PC-9 (cell line): ENCODE measurements around the gene CEP68. TPM values are rescaled to one million over a fixed set of nuclear protein-coding genes. Genes with fewer than 3 reads are reported as not detected.

Experiments
- BruUV-seq: library from RNA; stranded (reverse); fragments of 400-500 nt; replicated peaks from 2 replicates; lab custom pipeline; 2021; lab: Mats Ljungman, UMichigan
- CTCF ChIA-PET: fragments of 300-600 bp; sonication (Branson Sonifier 250); formaldehyde crosslinking; loops from one replicate; lab custom pipeline; 2022; ENCODE audit warnings: antibody characterized with exemption; lab: Charles Lee
- POLR2A ChIA-PET: fragments of 300-600 bp; sonication (Branson Sonifier 250); formaldehyde crosslinking; loops from one replicate; lab custom pipeline; 2022; ENCODE audit warnings: antibody characterized with exemption; ENCODE audit not compliant: unreplicated experiment; lab: Charles Lee
- DNase-seq, 2 experiments: peaks; one replicate each; pipeline versions ENCODE4 v3.0.0 to v3.0.0-alpha.2; 2015 to 2022; ENCODE audit warnings: mixed read lengths in 1 of 2
- H2AFZ ChIP-seq: fragments of 200-600 bp; sonication (generic); 2 replicates; pipeline ENCODE4 v1.8.1; 2017; ENCODE audit warnings: antibody characterized with exemption
- H3F3A ChIP-seq: fragments of 200-600 bp; sonication (generic); 2 replicates; pipeline ENCODE4 v1.8.1; 2017; ENCODE audit warnings: antibody characterized with exemption, mild to moderate bottlenecking, low read depth; ENCODE audit not compliant: insufficient read depth
- H3K27ac ChIP-seq: fragments of 200-600 bp; sonication (generic); 2 replicates; pipeline ENCODE4 v1.6.1; 2016; ENCODE audit warnings: mixed run types
- H3K27me3 ChIP-seq: fragments of 200-600 bp; sonication (generic); 2 replicates; pipeline ENCODE4 v1.6.1; 2016; ENCODE audit warnings: low read depth, mixed run types; ENCODE audit not compliant: insufficient read depth
- H3K36me3 ChIP-seq: fragments of 200-600 bp; sonication (generic); 2 replicates; pipeline ENCODE4 v1.6.1; 2016; ENCODE audit warnings: low read depth, mixed run types
- H3K4me1 ChIP-seq: fragments of 200-600 bp; sonication (generic); replicated peaks from 2 replicates; pipeline ENCODE4 v1.6.1; 2016; ENCODE audit warnings: mixed run types; ENCODE audit not compliant: insufficient read depth
- H3K4me2 ChIP-seq: fragments of 200-600 bp; sonication (generic); 2 replicates; pipeline ENCODE4 v1.6.1; 2017; ENCODE audit warnings: mixed run types
- H3K4me3 ChIP-seq: fragments of 200-600 bp; sonication (generic); 2 replicates; pipeline ENCODE4 v1.6.1; 2016; ENCODE audit warnings: mixed run types
- H3K79me2 ChIP-seq: fragments of 200-600 bp; sonication (generic); 2 replicates; pipeline ENCODE4 v1.6.1; 2017; ENCODE audit warnings: low read depth, mixed run types
- H3K9me2 ChIP-seq: fragments of 200-600 bp; sonication (generic); 2 replicates; pipeline ENCODE4 v1.8.1; 2017; ENCODE audit warnings: mild to moderate bottlenecking; ENCODE audit not compliant: insufficient read depth
- H3K9me3 ChIP-seq: fragments of 200-600 bp; sonication (generic); 2 replicates; pipeline ENCODE4 v1.8.1; 2016; ENCODE audit warnings: low read depth; ENCODE audit not compliant: insufficient read depth
- H4K20me1 ChIP-seq: fragments of 200-600 bp; sonication (generic); 2 replicates; pipeline ENCODE4 v1.8.1; 2017; ENCODE audit not compliant: insufficient read depth
- EZH2 ChIP-seq: fragments of 200-600 bp; sonication (generic); IDR thresholded peaks from 2 replicates; pipeline ENCODE4 v1.8.0; 2017; ENCODE audit warnings: antibody characterized with exemption, low read depth
- intact Hi-C: fragments of 100-400 bp; cut with micrococcal nuclease; formaldehyde crosslinking; loops from one replicate; pipeline ENCODE4 v1.10.0; 2022; ENCODE audit not compliant: unreplicated experiment
- total RNA-seq: library from RNA; stranded (reverse); gene quantifications from 2 replicates; pipeline ENCODE4 v1.2.3, GENCODE V29; 2021
- TF ChIP-seq, protein P1 (sequence below): fragments of 200-600 bp; sonication (generic); conservative IDR thresholded peaks from 2 replicates; pipeline ENCODE4 v1.6.1; 2017; ENCODE audit warnings: mixed run types, antibody characterized with exemption, mild to moderate bottlenecking, moderate library complexity

The CEP68 gene
- total RNA-seq, 1 experiment from 2014 or later = 10.8 TPM

- intact Hi-C loops = loop anchor here (5.0 kb wide), 1 partner anchor 168 kb away; the partner anchor contains the start of gene ACTR2
Observed at GRCh38 chr2:65059071-65059470, 2.9 kb downstream of the CEP68 start.

DNA sequence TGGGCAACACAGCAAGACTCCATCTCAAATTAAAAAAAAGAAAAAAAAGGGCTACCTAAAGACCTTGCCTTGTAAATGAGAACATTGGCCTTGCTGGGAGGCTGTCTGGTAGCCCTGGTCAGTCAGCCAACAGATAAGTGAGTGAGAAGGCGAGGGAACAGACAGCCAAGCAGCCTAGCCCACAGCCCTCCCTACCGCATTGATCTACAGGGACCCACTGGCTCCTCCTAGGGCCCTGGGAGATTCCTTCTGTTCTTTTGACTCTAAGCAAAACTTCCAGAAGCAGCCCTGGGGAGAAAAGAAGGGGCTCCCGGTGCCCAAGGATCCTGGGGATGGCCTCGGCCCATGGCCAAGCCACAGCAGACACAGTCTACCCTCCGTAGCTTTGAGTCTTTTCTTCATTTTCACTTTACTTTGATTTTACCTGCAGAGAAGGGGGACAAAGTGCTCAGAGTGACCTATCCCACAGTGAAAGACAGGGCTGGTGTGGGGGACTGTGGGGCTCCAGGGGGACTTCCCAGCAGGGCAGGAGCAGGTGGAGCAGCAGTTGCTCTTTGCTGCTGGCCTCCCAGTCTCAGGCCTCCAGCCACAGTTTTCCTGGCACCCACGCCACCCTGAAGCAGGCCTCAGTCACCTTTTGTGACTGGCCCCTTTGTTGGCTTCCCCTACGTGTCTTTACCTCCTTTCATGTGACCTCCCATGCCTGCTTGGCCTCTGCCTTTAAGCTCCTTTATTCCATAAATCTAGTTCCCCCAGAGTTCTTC is 5.1 kb downstream of the CEP68 start:
- no peaks in the 10 kb centered on the region for H3K36me3 ChIP-seq
- peaks cover 31% of the 10 kb centered on the region for H3K4me1 ChIP-seq
- TF ChIP-seq EZH2 = no peak
- no peak overlapping the region for H3K27ac ChIP-seq
- no peak overlapping the region for H3K4me3 ChIP-seq
- CTCF ChIA-PET = no interaction called here
- H3F3A ChIP-seq = peaks cover 19% of the 10 kb centered on the region; the same call in 1 of the 2 replicates
- intact Hi-C loops = loop anchor here (10.0 kb wide), 1 partner anchor 103 kb away; no protein-coding TSS in a partner anchor
- BruUV-seq = no TSS peak
- POLR2A ChIA-PET = no interaction called here
- no peaks in the 10 kb centered on the region for H3K9me3 ChIP-seq
- no peaks in the 10 kb centered on the region for H3K79me2 ChIP-seq
- no peak overlapping the region for H2AFZ ChIP-seq
- DNase-seq = no peak
- peaks cover 7% of the 10 kb centered on the region for H4K20me1 ChIP-seq
- H3K9me2 ChIP-seq = no peaks in the 10 kb centered on the region
- H3K4me2 ChIP-seq = no peak overlapping the region
- no peaks in the 10 kb centered on the region for H3K27me3 ChIP-seq

More at GRCh38 chr2:65059071-65059470, 2.9 kb downstream of the CEP68 start:
- Histone ChIP-seq H3K4me1 (peaks cover 16% of the 10 kb centered on the region), H3K9me3 (no peaks in the 10 kb centered on the region), H3F3A (peaks cover 9% of the 10 kb centered on the region; the same call in 1 of the 2 replicates), H3K27ac (no peak overlapping the region), H3K79me2 (no peaks in the 10 kb centered on the region), H2AFZ (no peak overlapping the region), H3K4me2 (no peak overlapping the region), H3K4me3 (no peak overlapping the region), H4K20me1 (no peaks in the 10 kb centered on the region; the same call in 1 of the 2 replicates), H3K36me3 (no peaks in the 10 kb centered on the region), H3K9me2 (no peaks in the 10 kb centered on the region), H3K27me3 (no peaks in the 10 kb centered on the region)
- CTCF ChIA-PET = interaction anchor here (0.5 kb wide), 1 partner anchor 81 kb away, joined by 4 read pairs; no protein-coding TSS in a partner anchor
- no peak for TF ChIP-seq EZH2
- TF ChIP-seq, protein P1, sequence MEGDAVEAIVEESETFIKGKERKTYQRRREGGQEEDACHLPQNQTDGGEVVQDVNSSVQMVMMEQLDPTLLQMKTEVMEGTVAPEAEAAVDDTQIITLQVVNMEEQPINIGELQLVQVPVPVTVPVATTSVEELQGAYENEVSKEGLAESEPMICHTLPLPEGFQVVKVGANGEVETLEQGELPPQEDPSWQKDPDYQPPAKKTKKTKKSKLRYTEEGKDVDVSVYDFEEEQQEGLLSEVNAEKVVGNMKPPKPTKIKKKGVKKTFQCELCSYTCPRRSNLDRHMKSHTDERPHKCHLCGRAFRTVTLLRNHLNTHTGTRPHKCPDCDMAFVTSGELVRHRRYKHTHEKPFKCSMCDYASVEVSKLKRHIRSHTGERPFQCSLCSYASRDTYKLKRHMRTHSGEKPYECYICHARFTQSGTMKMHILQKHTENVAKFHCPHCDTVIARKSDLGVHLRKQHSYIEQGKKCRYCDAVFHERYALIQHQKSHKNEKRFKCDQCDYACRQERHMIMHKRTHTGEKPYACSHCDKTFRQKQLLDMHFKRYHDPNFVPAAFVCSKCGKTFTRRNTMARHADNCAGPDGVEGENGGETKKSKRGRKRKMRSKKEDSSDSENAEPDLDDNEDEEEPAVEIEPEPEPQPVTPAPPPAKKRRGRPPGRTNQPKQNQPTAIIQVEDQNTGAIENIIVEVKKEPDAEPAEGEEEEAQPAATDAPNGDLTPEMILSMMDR = no peak
- BruUV-seq = no TSS peak
- POLR2A ChIA-PET = interaction anchor here (0.6 kb wide), 2 partner anchors 71 to 97 kb away, joined by 3 to 17 read pairs; partner anchors contain the start of gene RAB1A
- DNase-seq = no peak

- POLR2A ChIA-PET = no interaction called here
- Histone ChIP-seq H3K9me3 (no peaks in the 10 kb centered on the region), H3K36me3 (no peaks in the 10 kb centered on the region), H3K4me1 (peaks cover 30% of the 10 kb centered on the region), H2AFZ (no peak overlapping the region), H3K4me3 (no peak overlapping the region), H3K27ac (no peak overlapping the region), H3K4me2 (no peak overlapping the region), H3F3A (peaks cover 19% of the 10 kb centered on the region; the same call in 1 of the 2 replicates), H4K20me1 (peaks cover 7% of the 10 kb centered on the region), H3K79me2 (no peaks in the 10 kb centered on the region), H3K27me3 (no peaks in the 10 kb centered on the region), H3K9me2 (no peaks in the 10 kb centered on the region)
- TF ChIP-seq, protein P1 = no peak
- no peak for TF ChIP-seq EZH2
- intact Hi-C loops = loop anchor here (10.0 kb wide), 1 partner anchor 103 kb away; no protein-coding TSS in a partner anchor
- DNase-seq = no peak
- no TSS peak for BruUV-seq
- CTCF ChIA-PET = no interaction called here
Observed at GRCh38 chr2:65061910-65062339, 5.7 kb downstream of the CEP68 start.
